MM.1S (cell line): ENCODE measurements around the gene CHID1.

Experiments used
- EZH2 ChIP-seq: fragments of 300-600 bp; sonication (generic); optimal IDR thresholded peaks from 2 replicates; pipeline ENCODE3; 2017; ENCODE audit warnings: low read depth, mild to moderate bottlenecking, antibody characterized with exemption, low read length, mixed read lengths
- EZH2phosphoT487 ChIP-seq: fragments of 300-600 bp; sonication (generic); IDR thresholded peaks from 2 replicates; pipeline ENCODE4 v1.6.1; 2018; ENCODE audit warnings: antibody characterized with exemption, low read length
- TF ChIP-seq, protein P1 (sequence below): fragments of 300-600 bp; sonication (generic); IDR thresholded peaks from 2 replicates; pipeline ENCODE4 v1.5.1; 2016; ENCODE audit warnings: antibody characterized with exemption, low read length, mixed read lengths

DNA sequence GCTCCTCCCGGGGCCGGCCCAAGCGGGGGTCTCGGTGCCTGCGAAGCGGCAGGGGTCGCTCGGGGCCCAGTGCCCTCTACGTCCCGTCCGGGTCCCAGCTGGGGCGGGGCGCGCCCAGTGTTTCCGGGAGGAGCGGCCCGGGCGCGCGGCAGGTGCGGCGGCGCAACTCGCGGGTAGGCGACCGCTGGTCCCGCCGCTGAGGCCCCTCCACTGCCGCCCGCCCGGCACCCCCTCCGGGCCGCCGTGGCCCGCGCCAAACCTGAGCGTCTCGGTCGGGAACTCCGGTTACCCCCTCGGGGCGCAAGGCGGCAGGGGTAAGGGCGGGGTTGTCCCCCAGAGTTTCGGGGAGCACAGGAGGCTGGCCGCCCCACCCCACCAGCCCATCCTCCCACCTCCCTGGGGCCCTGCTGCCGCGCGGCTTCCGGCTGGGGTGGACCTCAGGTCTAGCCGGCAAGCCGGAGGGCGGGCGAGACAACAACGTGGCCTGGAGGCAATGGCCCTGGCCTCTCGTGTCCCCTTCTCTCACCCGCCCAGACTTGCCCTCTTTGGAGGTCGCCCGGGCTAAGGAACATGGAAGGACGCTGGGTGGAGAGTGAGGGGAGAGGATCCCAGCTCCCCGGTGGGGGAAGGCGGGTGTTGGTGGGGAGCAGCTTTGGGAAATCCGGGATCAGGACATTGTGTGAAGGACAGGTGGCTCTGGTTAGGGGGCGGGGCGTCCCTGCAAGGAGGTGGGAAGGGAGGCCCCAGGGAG, 83.3 kb downstream of the CHID1 start:
- TF ChIP-seq, protein P1, sequence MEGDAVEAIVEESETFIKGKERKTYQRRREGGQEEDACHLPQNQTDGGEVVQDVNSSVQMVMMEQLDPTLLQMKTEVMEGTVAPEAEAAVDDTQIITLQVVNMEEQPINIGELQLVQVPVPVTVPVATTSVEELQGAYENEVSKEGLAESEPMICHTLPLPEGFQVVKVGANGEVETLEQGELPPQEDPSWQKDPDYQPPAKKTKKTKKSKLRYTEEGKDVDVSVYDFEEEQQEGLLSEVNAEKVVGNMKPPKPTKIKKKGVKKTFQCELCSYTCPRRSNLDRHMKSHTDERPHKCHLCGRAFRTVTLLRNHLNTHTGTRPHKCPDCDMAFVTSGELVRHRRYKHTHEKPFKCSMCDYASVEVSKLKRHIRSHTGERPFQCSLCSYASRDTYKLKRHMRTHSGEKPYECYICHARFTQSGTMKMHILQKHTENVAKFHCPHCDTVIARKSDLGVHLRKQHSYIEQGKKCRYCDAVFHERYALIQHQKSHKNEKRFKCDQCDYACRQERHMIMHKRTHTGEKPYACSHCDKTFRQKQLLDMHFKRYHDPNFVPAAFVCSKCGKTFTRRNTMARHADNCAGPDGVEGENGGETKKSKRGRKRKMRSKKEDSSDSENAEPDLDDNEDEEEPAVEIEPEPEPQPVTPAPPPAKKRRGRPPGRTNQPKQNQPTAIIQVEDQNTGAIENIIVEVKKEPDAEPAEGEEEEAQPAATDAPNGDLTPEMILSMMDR = no peak
- TF ChIP-seq EZH2 (no peak), EZH2phosphoT487 (no peak)
